Spleen (tissue), 7 donors: ENCODE measurements around the gene CHAD.

Source experiments
- CTCF ChIP-seq, 11 experiments: fragments of 200-600 bp in 7 of 11; fragments of 450-650 bp in 4 of 11; sonication (generic) in 4 of 11; IDR thresholded peaks in 8 of 11; conservative IDR thresholded peaks in 3 of 11; 1 replicate in 7 of 11; 2 replicates in 4 of 11; pipeline versions ENCODE4 v1.4.0 to v1.8.0; 2016 to 2021; ENCODE audit warnings: antibody characterized with exemption in 11 of 11, inconsistent platforms in 4 of 11, mild to moderate bottlenecking in 1 of 11
- POLR2A ChIP-seq, 3 donors: fragments of 450-650 bp; IDR thresholded peaks; one replicate each; pipeline ENCODE4 v1.5.1; 2017; ENCODE audit warnings: antibody characterized with exemption in 3 of 3, mild to moderate bottlenecking in 1 of 3
- POLR2AphosphoS5 ChIP-seq, 3 donors: sonication (generic); formaldehyde crosslinking; IDR thresholded peaks; one replicate each; pipeline ENCODE4 v1.5.1; 2017; ENCODE audit warnings: antibody characterized with exemption in 3 of 3
- donor health status: DM: no; HTN: no; CAD: no; lungs with moderate emphysema.
- donor health status: DM: no; HTN: no; CAD: no.
- donor health status: DM: no; HTN: no; CAD: no.

DNA sequence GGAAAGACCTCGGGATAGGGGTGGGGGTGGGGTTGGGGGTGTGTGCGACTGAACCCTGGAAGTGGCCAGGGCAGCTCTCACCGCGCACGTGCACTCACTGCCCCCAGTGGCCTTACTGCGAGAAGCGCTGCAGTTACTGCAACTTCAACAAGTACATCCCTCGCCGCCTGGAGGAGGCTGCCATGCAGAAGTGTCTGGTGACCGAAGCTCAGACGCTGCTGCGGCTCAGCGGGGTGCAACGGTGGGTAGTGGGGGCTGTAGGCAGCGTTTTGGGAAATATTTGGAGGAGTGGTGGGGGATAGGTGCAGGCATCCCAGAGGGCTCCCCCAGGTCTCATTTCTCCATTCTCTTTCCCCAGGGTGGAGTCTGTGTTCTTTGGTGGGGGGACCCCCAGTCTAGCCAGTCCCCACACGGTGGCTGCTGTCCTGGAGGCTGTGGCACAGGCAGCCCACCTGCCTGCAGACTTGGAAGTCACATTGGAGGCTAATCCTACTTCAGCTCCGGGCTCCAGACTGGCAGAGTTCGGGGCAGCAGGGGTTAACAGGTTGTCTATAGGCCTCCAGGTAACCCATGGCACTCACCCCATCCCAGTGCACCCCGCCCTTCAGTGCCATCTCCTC is 11.0 kb upstream of the CHAD start:
- TF ChIP-seq CTCF (IDR thresholded peaks at IDR 0.05 in 8 of 11, conservative IDR thresholded peaks at IDR 0.05 in 3 of 11) (peak in 9 of 11 experiments; percentile 26 to 65 (median 48)), POLR2A (IDR thresholded peaks at IDR 0.05) (no peak), POLR2AphosphoS5 (IDR thresholded peaks at IDR 0.05) (peak in 2 of 3 donors; percentile 4 to 43)
